Mononuclear cell (primary cell): Measurements from ENCODE around the gene EPN3. TPM values are rescaled to one million over a fixed set of nuclear protein-coding genes. Genes with fewer than 3 reads are reported as not detected.

Experiments
- H3K27me3 ChIP-seq: 2 replicates; pipeline ENCODE4 v1.6.0; 2011; ENCODE audit warnings: low read length, control low read depth; ENCODE audit not compliant: insufficient read depth
- H3K4me1 ChIP-seq: 2 replicates; pipeline ENCODE4 v1.5.1; 2011; ENCODE audit warnings: mild to moderate bottlenecking, low read length, control low read depth; ENCODE audit not compliant: insufficient read depth
- H3K4me3 ChIP-seq: 2 replicates; pipeline ENCODE4 v1.5.1; 2011; ENCODE audit warnings: mild to moderate bottlenecking, low read length, moderate library complexity
- H3K9me3 ChIP-seq: 2 replicates; pipeline ENCODE4 v1.5.1; 2011; ENCODE audit warnings: low read depth, mild to moderate bottlenecking, control low read depth, low read length
- total RNA-seq: library from RNA; depleted of rRNA; stranded (reverse); fragments of >200 nt; gene quantifications from one replicate; pipeline ENCODE4 v1.2.3, GENCODE V29; 2012

Gene EPN3
- total RNA-seq = not detected

DNA sequence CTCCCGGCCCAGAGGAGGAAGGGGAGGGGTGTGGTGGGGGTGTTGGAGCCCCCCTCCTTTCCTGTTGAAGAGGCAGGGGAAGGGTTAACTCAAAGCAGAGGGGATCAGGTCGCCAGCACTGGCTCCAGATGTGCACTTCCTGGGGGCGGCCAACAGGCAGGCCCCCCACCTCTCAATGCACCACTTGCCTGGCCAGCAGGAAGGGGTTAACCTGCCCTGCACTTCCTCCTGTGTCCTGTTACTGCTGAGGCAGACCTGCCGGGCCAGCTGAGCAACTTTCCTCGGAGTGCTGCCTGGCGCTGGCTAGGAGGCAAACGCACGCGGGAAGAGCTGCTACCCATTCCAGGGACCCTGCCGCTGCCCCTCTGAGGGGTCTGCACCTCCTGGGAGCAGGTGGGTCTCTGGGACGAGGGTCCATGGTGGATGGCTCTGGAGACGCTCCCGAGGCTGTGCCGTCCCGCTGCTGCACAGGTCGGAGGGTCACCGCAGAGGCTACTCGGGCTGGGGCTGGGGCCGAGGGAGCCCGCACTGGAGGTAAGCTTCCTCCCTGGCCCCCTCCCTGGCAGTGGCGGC lies at the start of gene EPN3:
Gene EPN3, plus strand, starts transcription at position 284 of the 573 bp plus-strand sequence. CDS start 3,822 bp downstream, outside the sequence.
- Histone ChIP-seq H3K4me3 (no peak within 1 kb of the TSS), H3K9me3 (no peaks in the 10 kb centered on the region), H3K27me3 (peaks cover 32% of the 10 kb centered on the region), H3K4me1 (peaks cover 18% of the 10 kb centered on the region)

DNA sequence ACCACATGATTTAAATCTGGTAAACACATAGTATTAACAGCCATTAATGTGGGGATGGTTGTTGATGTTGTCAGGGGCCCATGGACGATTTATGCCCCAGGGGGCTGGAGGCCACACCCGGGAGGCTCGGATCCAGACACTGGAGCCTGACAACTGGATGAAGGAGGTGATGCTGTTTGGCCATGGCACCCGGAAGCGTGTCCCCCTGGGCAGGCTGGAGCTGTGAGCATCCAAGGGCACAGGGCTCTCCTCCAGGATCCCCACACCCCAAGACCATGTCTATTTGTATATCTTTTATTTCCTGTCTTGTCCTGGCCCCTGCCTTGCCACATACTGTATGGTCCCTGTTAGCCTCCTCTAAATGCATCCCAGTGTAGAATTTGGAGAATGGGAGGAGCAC lies 49.3 kb upstream of the EPN3 start:
- H3K9me3 ChIP-seq = no peaks in the 10 kb centered on the region
- no peaks in the 10 kb centered on the region for H3K27me3 ChIP-seq
- H3K4me1 ChIP-seq = peaks cover 19% of the 10 kb centered on the region
- H3K4me3 ChIP-seq = no peak overlapping the region

DNA sequence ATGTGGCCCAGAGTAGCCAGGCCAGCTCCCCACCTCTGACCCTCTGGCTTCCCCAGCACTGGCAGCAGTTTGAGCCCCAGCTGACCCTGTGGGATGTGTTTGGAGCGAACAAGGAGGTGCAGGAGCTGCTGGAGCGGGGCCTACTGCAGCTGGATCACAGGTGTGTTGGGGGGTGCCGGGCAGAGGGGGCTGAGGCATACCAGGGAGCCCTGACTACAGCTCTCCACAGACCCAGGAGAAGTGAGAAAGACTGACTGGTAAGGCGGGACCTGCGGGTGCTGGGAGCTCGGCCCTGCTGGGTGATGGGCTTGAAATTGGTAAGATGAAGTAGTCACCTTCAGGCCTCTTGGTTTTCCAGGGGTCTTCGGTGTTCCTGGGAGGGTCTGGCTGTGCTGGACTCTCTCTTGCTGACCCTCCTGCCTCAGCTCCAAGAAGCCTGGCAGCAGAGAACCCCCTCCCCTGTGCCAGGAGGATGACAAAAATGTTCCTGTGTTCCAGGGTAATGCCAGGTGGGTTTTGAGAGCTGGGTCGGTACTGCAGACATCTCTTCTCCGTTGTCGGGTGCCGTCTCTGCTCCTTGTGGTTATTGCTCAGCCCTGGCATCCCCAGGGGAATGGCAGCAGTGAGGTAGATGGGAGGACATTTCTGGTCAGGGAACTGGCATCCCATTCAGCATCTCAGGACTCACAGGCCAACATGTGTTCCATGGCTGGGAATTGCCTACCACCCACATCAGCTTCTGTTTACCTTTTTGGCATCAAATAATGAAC lies 48.0 kb upstream of the EPN3 start:
- Histone ChIP-seq H3K9me3 (no peaks in the 10 kb centered on the region), H3K4me3 (no peak overlapping the region), H3K4me1 (peaks cover 11% of the 10 kb centered on the region), H3K27me3 (no peaks in the 10 kb centered on the region)

DNA sequence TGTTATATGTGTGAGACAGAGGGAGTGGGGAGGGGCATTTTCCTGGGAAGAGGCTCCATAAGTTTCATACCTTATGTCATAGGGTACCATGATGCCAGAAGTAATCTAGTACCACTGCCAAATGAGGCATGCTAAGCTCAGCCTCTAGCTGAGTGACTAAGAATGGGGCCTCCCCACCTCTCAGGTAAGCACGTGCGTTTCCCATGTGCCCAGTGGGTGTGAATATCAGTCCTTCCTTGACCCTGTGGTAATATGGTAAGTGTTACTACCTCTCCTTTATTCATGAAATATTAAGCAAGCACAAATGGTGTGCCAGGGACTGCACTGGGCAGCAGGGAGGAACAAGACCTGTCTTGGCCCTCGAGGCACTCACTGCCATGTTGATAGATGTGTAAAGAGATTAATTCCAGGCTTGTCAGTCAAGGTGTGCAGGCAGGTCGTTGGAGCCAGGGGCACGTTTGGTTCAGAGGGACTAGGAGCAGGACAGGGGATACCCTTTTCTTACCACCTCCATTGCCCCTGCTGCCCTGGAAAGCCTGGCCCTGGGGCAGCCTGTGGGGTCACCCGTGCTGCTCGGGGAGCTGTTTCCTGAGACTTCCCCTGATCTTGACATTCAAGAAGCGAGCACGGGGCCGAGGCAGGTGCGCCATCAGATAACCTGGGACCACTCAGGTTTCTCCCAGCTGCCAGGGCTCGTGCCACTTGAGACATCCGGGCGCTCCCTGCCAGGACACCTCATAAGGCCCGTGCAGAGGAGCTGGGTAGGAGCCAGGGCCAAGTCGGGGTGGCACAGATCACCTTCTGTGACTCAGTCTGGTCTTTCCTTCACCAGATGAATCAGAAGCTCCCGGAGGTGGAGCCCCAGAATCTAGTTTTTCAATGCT lies 45.1 kb upstream of the EPN3 start:
- Histone ChIP-seq H3K4me1 (no peaks in the 10 kb centered on the region), H3K9me3 (no peaks in the 10 kb centered on the region), H3K27me3 (no peaks in the 10 kb centered on the region), H3K4me3 (no peak overlapping the region)

DNA sequence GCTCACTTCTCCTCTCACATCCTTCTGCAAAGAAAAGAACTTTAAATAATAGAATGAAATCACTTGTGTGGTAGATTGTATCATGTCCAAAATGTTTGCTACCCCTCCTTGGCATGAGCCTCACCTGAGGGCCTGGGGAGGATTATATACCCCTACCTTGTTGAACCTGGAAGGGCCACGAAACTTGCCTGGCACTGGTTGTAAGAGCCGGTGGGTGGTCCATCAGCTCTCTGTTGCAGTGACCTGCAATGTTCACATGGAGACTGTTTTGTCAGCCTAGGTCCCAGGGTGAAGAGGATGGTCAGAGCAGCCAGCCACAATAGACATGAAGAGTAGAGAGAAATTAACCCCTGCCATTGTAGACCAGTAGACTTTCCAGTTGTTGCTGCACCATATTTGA lies 43.7 kb upstream of the EPN3 start:
- no peaks in the 10 kb centered on the region for H3K9me3 ChIP-seq
- H3K4me3 ChIP-seq = no peak overlapping the region
- H3K4me1 ChIP-seq = no peaks in the 10 kb centered on the region
- H3K27me3 ChIP-seq = no peaks in the 10 kb centered on the region

DNA sequence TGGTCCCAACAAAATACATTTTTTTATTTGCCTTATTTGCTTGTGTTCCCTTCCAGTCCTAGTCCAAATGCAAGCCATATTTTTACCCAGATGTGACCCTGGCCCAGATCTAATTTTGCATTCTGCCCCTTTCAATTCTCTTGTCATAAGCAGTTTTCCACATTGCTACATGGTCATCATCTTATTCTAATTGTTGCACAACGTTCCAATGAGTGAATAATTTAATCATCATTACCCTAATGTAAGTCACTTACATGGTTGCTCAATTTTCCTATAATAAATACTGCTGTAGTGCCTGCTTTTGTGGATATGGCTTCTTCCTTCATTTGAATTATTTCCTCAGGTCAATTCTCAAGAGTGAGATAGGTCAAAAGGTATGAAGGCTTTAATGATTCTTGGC lies 41.0 kb upstream of the EPN3 start:
- no peaks in the 10 kb centered on the region for H3K27me3 ChIP-seq
- no peaks in the 10 kb centered on the region for H3K4me1 ChIP-seq
- H3K9me3 ChIP-seq = no peaks in the 10 kb centered on the region
- H3K4me3 ChIP-seq = no peak overlapping the region

DNA sequence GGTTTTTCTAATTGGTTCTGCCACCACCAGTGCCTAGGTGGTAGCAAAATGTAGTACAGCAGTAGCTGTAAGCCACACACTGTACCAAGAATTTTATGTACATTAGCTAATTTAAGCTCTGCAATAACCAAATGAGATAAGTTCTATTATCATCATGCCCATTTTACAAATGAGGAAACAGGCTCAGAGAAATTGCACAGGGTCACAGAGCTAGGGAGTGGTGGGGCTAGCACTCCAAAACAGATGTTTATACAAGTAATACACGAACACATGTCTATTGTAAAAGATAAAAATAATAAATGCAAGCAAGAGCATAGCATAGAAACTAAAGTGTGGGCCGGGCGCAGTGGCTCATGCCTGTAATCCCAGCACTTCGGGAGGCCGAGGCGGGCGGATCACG lies 40.3 kb upstream of the EPN3 start:
- H3K9me3 ChIP-seq = no peaks in the 10 kb centered on the region
- no peaks in the 10 kb centered on the region for H3K4me1 ChIP-seq
- H3K4me3 ChIP-seq = no peak overlapping the region
- no peaks in the 10 kb centered on the region for H3K27me3 ChIP-seq

DNA sequence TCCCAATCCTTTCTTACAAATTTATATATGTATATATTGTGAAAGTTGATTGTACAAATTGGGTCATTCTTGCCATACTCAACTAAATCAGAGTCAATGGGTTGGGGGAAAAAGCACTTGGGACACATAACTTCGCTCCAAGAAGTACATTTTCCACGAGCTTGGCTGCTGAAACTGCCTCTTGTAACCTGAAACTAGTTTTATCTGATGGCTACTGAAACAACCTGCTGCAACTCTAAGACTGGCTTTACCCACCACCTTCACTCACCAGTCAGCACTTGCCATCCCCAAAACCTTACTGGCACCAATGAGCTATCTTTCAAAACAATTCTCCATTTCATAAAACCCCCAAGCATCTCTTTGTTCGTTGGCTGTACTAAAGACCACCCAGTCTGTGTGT lies 38.8 kb upstream of the EPN3 start:
- Histone ChIP-seq H3K27me3 (no peaks in the 10 kb centered on the region), H3K4me1 (no peaks in the 10 kb centered on the region), H3K9me3 (no peaks in the 10 kb centered on the region), H3K4me3 (no peak overlapping the region)

DNA sequence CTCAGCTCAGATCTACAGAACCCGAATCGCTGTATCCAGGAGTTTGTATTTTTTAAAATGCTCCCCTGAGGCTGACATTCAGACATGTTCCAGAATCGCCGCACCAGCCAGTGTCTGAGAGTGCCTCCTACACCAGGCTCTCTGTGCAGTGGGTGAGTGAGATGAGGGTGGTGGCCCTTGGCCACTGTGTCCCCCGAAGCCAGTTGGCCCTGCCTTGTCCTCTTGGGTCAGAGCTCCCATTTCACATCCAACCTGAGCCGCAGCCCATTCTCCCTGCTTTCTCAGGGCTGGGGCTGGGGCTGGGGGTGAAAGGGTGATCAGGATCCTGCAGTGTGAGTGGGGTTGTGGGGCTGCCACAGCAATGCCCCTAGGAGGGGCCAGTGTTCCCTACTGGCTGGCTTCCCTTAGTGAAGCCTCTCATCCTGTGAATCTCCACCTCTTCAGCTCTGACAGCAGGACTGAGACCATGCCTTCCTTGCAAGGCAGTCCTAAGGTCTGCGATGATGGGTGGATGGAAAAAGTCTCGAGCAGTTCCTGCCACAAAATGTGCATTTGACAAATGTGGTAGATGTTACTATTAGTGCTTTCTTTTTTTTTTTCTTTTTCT lies 37.2 kb upstream of the EPN3 start:
- no peak overlapping the region for H3K4me3 ChIP-seq
- H3K4me1 ChIP-seq = no peaks in the 10 kb centered on the region
- H3K9me3 ChIP-seq = no peaks in the 10 kb centered on the region
- H3K27me3 ChIP-seq = no peaks in the 10 kb centered on the region

DNA sequence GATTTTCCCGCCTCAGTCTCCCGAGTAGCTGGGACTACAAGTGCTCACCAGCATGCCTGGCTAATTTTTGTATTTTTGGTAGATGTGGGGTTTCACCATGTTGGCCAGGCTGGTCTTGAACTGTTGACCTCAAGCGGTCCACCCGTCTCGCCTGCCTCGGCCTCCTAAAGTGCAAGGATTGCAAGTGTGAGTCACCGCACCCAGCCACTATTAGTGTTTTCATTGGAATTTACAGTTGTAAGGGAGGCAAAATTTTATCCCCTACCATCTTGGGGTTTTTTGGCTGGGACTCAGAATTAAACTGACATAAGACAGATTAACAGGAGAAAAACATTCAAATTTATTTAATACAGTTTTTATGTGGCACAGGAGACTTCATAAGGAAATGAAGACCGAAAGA lies 36.6 kb upstream of the EPN3 start:
- H3K9me3 ChIP-seq = no peaks in the 10 kb centered on the region
- no peak overlapping the region for H3K4me3 ChIP-seq
- no peaks in the 10 kb centered on the region for H3K27me3 ChIP-seq
- H3K4me1 ChIP-seq = no peaks in the 10 kb centered on the region

DNA sequence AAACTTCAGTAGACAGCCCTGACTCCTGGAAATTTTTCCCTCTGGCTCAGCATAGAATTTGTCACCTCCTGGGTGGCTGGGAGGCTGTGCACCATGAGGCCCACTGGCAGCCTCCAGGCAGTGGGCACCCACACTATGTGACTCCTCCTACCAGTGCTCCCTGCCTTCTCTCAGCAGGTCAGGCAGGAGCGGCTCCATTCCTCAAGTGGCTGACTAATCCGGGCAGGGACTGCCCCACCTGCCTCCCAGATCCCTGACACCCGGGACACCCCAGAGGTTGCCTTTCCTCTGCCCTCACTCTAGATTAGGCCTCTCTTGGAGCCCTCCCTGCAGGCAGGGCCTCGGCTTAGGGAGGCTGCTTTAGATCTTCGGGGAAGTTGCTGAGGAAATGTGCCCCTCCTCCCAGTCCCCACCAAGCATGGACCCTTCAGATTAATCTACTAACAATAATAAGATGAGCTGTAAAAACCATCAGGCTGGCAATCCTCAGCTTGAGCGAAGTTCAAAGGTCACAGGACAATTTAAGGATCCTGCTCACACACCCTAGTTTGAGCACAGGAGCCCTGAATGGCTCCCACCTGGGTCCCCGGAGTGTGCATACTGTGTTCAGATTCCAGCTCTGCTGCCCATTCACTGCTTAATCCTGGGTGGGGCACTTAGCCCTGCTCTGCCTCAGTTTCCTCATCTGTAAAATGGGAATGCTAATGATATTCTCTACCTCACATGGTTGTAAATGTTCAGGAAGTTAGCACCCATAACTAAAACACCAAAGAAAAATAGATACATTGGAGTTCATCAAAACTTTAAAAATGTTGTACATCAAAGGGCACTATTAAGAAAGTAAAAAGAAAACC lies 34.3 kb upstream of the EPN3 start:
- H3K27me3 ChIP-seq = no peaks in the 10 kb centered on the region
- no peaks in the 10 kb centered on the region for H3K4me1 ChIP-seq
- no peaks in the 10 kb centered on the region for H3K9me3 ChIP-seq
- no peak overlapping the region for H3K4me3 ChIP-seq

DNA sequence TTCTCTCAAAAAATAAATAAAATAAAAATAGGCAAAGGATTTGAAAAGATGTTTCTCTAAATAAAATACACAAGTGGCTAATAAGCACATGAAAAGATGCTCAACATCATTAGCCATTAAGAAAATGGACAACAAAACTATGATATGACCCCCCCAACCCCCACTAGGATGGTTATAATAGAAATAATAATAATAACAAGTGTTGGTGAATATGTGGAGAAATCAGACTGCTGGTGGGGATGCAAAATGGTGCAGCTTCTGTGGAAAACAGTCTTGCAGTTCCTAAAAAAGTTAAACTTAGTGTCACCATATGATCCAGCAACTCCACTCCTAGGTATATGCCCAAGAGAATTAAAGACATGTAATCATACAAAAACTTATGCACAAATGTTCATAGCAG lies 33.3 kb upstream of the EPN3 start:
- Histone ChIP-seq H3K27me3 (no peaks in the 10 kb centered on the region), H3K4me1 (peaks cover 4% of the 10 kb centered on the region), H3K9me3 (no peaks in the 10 kb centered on the region)

DNA sequence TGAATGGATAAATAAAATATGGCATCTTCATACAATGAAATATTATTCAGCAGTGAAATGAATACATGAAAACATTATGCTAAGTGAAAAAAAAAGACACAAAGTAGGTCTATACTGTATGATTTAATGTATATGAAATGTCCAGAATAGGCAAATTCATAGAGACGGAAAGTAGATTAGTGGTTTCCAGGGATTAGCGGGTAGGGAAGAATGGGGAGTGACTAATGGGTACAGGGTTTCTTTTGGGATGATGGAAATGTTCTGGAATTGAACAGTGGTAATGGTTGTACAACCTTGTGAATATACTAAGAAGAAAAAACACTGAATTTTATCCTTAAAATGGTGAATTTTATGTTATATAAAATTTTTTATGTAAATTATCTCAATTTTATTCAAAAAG lies 32.8 kb upstream of the EPN3 start:
- peaks cover 7% of the 10 kb centered on the region for H3K4me1 ChIP-seq
- H3K27me3 ChIP-seq = no peaks in the 10 kb centered on the region
- no peak overlapping the region for H3K4me3 ChIP-seq
- H3K9me3 ChIP-seq = no peaks in the 10 kb centered on the region

More for the DNA sequence above, 33.3 kb upstream of the EPN3 start:
- H3K4me3 ChIP-seq = no peak overlapping the region

DNA sequence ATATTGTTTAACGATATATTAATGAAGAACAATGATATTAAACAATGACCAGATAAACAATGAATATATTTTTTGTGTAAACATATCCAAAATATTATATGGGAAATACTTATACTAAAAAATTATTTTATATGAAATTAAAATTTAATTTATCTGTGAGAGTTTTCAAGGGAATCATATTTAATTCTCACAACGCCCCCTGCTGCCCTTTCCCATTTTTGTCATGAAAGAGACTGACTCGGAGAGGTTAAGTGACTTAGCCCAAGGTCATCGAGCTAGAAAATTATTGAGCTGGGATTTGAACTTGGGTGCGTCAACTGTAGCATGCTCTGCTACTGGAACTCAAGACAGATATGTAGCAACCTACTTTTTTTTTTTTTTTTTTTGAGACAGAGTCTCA lies 31.5 kb upstream of the EPN3 start:
- Histone ChIP-seq H3K27me3 (no peaks in the 10 kb centered on the region), H3K4me1 (peaks cover 7% of the 10 kb centered on the region), H3K9me3 (no peaks in the 10 kb centered on the region), H3K4me3 (no peak overlapping the region)
